NCI-H1092 treated with DMSO at 0.1 percent for 48 hours (cell line): Measurements from ENCODE around the gene SRR.
"Not testable (repeated sequence)": the region's sequence is repeated elsewhere in the genome, so short reads cannot be mapped to it uniquely, and the experiment has no call there.

ENCODE experiments used
- DNase-seq: peaks from one replicate; lab custom pipeline; 2025; lab: John Stamatoyannopoulos, UW

SRR gene, protein sequence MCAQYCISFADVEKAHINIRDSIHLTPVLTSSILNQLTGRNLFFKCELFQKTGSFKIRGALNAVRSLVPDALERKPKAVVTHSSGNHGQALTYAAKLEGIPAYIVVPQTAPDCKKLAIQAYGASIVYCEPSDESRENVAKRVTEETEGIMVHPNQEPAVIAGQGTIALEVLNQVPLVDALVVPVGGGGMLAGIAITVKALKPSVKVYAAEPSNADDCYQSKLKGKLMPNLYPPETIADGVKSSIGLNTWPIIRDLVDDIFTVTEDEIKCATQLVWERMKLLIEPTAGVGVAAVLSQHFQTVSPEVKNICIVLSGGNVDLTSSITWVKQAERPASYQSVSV

DNA sequence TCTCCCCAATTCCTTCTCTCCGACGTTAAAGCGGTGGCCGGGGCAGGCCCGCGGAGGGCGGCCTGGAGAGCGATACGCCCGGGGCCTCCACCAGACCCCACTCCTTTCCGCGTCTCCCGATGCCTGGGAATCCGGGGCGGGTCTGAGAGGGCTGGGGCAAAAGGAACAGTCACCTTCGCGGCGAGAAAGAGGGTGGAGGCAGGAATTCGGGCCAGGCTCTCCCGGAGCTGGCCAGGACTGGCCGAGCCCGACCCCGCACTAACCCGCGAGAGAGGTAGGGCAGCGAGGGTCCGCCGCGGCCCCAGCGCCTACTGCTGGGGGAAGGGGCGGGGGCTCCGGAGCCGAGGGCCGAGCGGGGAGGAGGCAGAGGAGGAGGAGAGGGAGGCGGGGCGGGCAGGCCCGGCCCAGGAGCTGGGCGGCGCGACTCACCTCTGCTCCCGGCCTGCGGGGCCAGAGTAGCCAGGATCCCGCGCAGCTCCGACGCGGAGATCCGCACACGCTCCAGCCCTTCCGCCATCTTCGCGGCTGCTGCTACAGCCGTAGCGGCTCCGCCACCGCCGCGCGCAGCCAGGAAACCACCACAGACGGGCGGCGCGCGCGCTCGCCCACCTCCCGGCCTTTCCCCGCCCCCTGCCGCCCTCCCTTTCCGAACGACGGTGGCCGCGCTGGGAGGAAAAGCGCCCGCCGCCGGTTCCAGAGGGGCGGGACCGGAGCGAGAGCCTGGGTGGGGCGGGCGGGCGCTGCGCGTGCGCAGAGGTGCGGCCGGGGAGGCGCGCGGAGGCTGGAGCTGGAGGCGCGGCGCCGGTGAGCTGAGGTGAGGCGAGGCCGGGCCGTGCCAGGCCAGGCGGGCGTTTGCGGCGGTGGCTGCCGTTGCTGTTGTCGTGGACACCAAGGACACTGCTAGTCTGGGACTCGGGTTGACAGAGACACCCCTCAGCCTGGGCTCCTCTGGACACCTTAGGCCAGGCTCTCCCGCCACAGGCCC, at the start of gene SRR, which contains the start of gene SMG6:
TSS of gene SRR (plus strand) at position 747 of the 985 bp plus-strand sequence. CDS start 11,611 bp downstream, outside the sequence.
TSS of gene SMG6 (minus strand) at position 582 of the 985 bp plus-strand sequence. CDS start at position 517, 65 bp downstream.
- peak; percentile 84 for DNase-seq

DNA sequence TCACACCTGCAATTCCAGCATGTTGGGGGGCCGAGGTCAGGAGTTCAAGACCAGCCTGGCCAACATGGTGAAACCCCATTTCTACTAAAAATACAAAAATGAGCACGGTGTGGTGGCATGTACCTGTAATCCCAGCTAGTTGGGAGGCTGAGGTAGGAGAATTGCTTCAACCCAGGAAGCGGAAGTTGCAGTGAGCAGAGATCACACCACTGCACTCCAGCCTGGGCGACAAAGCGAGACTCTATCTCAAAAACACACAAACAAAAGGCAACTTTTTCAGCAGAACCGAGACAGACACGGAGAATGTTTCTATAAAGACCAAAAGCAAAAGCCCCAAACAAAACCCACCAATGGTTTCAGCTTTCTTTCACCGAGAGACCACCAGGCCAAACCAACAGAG, 44.9 kb upstream of the SRR start:
- DNase-seq, result not testable (repeated sequence)

DNA sequence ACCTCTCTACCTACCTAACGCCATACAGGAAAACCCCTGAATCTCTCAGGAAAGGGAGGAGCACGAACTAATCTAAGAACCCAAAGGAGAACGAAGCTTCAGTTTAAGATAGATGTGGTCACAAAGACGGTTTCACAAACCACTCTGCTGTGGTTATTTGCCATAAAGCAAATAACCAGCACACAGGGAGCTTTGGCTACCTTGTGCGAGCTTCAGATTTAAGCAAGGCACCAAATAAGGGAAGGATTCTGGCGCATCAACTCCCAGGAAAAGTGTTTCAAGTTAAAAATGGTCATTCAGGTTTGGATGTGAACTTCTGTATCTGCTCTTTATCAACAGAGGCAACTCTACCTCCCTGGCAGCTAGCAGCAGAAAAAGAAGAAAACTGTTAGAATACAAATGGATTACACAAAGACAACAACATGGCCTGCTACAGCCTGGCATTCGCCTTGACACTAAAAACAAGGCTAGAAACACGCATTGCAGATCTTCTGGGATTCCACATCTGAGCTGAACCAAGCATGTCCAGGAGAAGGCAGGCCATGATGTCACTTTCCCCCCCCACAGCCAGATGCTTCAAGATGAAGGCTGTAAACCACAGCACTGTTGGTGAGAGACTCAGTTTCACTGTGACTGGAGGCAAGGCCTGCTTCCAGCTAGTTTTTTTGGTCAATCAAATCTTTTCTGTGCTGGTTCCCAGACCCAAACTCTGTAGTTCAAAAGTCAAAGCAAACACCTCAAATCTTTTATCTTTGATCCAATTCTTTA, 43.8 kb upstream of the SRR start:
- DNase-seq, result no peak

DNA sequence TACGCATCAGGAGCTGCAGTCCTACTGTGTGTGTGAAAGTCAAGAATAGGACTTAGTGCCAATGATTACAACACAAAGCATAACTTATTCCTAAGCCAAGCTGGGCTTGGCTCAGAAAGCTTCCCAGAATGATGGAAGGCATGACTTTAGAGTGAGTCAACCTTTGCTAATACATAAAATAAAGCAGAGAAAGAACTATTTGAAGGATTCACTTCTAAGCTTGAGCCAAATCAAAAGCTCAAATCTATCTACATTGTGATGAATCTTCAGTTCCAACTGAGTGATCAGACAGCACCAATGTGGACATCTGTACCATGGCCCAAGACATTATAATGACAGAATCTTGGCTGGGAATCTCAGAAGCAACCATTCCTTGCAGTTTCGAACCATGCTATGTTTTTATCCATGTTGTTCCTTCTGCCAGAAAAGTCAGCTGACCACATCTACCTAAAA, 41.6 kb upstream of the SRR start:
- DNase-seq, result no peak

DNA sequence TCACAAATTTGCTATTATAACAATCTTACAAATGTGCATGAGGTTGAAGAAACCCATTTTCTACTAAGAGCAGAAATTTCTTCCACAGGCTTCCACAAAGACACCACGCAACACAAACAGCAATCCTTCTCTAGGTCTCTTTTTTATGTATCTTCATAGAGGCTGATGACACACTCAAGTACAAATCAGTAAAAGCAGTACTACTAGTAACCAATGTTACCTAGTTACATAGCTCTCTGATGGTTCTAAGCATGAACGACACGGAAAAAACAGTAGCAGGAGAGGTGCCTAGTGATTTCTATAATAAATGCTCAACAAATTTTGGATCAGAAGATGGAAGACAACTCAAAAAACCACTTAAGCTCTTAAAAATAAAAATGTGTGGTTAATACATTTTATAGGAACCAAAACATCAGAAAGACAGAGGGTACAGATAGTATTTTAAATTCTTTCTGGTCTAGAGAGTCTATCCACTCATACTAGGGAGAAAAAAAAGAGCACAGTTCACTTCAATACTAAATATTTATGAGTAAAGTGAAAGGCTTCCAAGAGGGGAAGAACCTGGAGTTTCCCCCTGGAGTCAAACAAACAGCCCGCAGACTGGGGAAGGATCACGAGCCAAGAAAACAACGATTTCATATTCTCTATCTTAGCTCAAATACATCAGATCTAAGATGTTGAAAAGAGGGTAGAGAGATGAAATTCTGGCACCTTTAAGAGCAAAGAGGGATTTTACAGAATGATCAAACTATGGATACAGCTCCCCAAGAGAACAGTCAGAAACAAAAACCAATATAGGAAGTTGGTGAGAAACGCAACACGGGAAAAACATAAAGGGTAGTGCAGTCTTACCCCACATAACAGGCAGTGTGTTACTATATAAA, 40.3 kb upstream of the SRR start:
- no peak for DNase-seq

DNA sequence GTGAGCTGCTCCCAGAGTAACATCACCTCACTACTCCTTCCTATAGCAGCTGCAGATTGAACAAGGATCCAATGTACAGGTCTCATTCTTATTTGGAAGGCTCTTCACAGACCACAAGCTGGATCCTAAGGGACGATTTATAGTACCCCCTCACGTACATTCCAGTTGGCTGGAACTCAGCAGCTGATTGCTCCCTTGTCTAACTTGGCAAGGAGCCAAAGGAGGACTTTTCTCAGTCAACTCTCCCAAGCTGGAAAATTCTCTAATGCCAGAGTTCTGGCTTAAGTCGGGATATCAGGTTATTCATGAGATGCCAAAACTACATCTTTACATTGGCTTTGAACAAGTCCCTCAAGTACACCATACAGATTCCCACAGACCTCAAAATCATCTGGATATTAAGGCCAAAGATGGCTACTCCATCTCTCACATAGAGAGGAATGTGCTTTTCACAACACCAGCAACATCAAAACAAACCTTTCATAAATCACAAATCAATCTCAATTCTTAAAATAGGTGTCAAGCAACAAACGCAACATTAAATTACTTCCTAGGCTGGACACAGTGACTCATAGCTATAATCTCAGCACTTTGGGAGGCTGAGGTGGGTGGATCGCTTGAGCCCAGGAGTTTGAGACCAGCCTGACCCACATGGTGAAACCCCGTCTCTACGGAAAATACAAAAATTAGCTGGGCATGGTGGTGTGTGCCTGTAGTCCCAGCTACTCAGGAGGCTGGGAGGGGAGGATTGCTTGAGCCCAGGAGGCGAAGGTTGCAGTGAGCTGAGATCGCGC, 39.5 kb upstream of the SRR start:
- DNase-seq, result no peak

DNA sequence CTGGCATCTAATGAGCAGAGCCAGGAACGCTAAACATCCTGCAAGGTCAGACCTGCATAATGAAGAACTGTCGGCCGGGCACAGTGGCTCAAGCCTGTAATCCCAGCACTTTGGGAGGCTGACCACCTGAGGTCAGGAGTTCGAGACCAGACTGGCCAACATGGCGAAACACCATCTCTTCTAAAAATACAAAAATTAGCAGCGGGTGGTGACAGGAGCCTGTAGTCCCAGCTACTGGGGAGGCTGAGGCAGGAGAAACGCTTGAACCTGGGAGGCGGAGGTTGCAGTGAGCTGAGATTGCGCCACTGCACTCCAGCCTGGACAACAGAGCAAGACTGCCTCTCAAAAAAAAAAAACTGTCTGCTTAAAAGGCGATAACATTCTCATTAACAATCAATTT, 38.6 kb upstream of the SRR start:
- DNase-seq, result not testable (repeated sequence)

DNA sequence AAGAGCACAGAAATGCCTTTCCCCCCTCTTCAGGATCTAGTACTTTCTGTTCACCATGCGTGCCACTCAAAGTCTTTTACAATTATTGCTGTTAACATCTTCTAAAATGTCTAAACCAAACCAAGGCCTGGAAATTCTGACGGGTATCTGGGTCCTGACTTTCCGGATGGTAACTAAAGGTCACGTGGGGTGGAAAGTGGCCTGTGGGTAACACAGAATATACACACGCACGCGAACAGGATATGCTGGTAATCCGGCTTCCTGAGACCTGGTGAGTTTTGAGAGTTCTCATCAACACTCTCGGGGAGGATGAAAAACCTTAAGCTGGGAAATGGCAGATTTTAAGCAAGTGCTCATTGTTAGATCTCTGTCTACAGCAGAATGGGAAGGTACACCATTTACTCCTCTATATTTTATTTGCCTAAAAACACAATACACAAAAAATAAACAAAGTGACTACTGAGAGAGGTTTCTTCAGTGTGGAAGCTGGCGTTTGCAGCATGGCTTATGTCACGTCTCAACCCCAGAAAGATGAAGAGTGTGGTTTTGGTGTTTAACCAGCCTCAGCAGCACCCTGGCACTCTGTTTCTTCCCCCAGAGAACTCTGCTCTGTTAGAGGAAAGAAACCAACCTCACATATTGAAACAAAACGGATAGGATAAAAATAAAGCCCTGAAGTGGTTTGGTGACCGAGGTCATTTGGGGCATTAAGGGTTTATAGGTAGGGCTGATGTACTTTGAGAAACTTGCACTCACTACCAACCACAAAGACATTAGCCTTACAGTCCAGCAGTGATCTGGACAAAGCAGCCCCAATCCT, 37.5 kb upstream of the SRR start:
- no peak for DNase-seq

DNA sequence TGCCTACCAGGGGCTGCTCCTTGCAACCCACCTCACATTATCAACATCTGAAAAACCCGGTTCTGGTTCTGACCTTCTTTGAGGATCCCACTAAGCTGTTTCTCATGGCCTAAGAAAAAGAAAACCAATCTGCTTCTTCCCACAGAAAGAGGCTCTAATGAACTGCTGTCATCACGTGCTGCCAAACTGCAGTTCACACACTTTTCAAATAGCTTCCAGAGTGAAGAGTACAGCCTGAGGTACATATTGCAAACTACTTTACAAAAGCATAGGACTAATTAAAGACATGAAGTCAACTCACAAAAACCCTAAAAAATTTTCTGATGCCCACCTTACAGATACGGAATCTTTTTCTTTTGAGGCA, 36.9 kb upstream of the SRR start:
- DNase-seq, result no peak

DNA sequence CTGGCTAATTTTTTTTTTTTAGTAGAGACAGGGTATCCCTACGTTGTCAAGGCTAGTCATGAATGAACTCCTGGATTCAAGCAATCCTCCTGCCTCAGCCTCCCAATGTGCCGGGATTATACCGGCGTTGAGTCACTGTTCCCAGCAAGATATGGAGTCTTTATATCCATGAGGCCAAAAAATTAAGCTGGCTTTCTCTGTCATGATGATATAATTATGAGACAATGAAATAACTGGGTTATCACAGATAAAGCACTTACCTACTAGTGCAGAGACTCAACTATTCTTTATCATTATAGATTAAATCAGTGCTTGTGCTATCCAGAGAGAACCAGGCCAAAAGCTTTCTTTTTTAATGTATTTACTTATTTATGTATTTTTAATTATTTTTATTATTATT, 36.4 kb upstream of the SRR start:
- DNase-seq, result no peak

DNA sequence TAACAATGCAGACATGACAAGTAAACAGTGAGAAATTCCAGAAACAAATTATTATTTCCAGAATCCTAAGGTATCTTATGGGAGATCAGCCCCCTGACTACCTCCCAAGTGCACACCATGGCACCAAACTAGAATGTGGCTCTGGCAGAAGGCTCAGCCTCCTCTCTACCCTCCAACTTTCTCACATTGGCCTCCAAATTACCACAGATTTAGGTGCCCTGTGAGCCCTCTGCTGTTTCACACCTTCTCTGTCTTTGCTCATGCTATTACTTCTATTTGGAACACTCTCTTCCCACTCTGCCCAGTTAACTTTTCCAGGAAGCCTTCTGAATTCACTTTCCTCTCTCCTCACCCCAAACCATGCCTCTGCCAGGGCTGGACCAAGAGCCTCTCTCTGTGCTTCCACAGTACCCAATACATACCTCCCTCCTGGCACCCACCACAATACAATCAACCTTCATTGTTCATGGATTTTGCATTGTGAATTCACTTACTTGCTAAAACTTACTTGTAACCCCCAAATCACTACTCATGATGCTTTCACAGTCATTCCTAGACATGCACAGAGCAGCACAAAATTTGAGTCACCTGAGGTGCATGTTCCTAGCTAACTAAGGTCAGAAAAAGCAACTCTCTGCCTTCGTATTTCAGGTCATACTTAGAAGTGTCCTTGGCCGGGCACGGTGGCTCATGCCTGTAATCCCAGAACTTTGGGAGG, 31.6 kb upstream of the SRR start:
- DNase-seq, result no peak

DNA sequence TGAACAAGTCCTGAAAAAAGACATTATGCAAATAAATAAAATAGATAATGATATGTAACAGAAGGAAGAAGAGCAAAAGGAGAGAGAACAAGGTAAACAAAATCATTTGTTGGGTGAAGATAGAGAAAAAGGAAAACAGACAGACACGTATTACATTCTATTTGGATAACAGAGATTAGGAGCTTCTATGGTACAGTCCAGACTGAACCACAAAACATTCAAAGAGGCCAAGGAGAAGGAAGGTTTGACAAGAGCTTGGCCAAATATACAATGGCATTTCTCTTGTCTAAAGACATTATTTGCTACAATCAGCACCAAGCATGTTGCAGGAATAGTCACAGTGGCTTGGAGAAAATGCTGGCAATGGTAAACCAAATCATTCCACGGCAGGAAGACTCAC, 29.3 kb upstream of the SRR start:
- no peak for DNase-seq

DNA sequence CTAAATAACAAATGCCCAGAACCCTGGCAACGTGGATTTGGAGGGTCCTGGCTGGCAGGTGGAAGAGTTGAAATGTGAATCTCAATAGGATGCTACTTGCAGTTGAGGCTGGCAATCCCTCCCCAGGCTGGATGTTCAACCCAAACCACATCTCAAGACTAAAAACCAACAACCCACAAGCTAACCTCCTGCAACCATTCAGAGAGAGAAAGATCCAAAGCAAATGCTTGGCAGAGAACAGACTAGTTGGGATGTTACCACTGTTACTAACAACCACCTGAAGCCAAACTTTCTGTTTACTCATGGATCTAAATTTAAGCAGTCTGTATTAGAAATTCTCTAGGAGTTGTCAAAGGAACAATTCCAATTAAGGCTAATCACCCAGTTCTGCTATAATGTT, 28.0 kb upstream of the SRR start:
- DNase-seq, result no peak

DNA sequence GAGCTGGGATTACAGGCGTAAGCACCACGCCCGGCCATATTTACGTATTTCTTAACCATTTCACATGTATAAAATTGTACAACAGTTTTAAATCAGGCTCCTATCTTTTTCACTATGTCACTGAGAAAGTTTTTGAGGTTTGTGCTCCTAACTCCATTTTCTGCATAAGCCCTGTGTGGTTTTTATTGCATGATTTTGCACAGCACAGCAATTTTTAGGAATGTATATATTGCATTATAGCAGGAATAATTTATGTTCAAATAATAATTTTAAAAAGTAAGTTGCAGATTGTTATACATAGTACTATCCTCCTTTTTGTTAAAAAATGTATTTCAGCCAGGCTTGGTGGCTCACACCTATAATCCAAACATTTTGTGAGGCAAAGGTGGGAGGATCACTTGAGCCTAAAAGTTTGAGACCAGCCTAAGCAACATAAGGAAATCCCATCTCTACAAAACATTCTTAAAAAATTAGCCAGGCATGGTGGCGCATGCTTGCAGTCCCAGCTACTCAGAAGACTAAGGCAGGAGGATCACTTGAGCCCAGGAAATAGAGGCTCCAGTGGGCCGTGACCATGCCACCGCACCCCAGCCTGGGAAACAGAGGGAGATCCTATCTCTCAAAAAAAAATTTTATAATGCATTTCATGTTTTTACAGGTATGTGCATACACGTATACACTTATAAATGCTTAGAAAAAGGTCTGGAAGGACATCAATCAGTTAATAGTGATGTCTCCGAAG, 26.1 kb upstream of the SRR start:
- no peak for DNase-seq

DNA sequence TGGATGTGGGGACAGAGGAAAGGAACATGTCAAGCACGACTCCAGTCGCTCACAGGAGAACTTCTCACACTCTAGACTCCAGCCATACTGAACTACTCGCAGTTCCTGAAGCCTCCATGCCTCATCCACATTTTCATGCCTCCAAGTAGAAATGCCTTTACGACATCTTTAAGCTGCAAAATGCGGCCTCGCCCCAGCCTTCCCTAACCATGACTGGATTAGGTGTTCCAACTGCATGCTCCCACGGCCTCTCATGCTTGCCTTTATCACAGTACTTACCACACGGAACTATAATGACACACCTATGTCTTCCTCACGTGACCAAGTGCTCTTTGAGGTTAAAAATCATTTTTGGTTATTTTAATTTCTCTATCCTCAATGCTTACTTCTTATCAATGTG, 24.0 kb upstream of the SRR start:
- no peak for DNase-seq

DNA sequence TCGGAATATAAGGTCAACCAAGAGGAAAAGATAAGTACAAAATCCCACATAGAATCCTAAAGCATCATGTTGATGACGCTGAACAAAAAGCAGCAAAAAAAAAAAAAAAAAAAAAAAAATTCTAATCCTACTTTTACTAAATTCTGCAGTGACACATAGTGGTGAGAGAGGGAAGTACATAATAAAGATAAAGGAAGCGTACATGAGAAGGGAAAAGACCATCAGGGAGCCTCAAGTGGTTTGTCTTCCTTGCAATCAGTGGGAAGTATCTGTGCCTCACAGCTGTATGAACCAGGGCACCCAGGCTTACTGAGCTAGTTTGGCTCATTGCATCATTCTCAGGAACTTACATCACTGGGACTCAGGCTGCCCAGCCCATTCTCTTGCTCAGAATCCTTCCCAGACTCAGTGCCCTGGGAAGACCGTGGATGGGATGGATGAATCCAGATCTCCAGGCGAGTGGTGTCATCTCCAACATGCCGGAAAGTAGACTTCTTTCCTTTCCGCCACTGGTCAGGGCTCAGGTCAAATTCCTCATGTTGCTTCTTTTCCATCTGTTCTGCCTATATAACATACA, 21.4 kb upstream of the SRR start:
- peak; percentile 41 for DNase-seq

DNA sequence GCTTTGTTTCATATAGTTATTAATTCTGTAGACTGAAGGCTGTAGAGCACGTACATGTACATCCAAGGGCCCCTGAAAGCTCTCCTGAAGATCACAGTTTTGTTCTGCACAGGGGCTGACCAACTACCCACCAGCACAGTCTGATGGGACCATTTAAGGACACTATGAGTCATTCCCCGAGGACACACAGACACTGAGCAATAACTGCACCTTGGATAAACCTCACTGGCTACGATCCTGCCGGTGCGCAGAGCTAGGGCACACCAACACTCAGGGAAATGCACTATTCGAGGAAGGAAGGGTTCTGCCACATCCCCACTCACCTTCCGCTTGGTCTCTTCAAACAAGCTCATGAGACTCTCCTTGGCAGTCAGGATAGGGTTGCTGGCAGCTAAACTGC, 20.4 kb upstream of the SRR start:
- no peak for DNase-seq
